ENCODE data around the gene ARHGAP25. TPM values are rescaled to one million over a fixed set of nuclear protein-coding genes. Genes with fewer than 3 reads are reported as not detected.

The ARHGAP25 gene
- total RNA-seq, 2 experiments from 2014 or later, result 18.6 to 43.8 TPM

GRCh38 chr2:68862889-68863288 is 128.3 kb downstream of the ARHGAP25 start:
- Histone ChIP-seq H3K36me3 (ENCODE audit: insufficient read depth, low read length) (no peaks in the 10 kb centered on the region), H3K79me2 (ENCODE audit: insufficient read depth, low read depth, low read length) (no peaks in the 10 kb centered on the region), H3K4me1 (ENCODE audit: insufficient read depth, low read length, poor library complexity, severe bottlenecking) (peaks cover 14% of the 10 kb centered on the region), H2AFZ (ENCODE audit: low read length) (no peak overlapping the region), H3K27ac (ENCODE audit: low read depth, low read length, poor library complexity, severe bottlenecking) (no peak overlapping the region), H3K9me3 (ENCODE audit: low read length) (no peaks in the 10 kb centered on the region), H4K20me1 (ENCODE audit: insufficient read depth, low read length) (no peaks in the 10 kb centered on the region), H3K4me2 (ENCODE audit: low read length) (no peak overlapping the region), H3K9me2 (ENCODE audit: insufficient read depth, low read length) (no peaks in the 10 kb centered on the region), H3K4me3 (ENCODE audit: low read depth, low read length, poor library complexity, severe bottlenecking) (no peak overlapping the region)
- ChIA-PET POLR2A (interaction anchor here (0.9 to 1.4 kb wide), 3 partner anchors 20 to 38 kb away, joined by 3 read pairs; no protein-coding TSS in a partner anchor), CTCF (ENCODE audit: unreplicated experiment) (no interaction called here)
- TF ChIP-seq CTCF (conservative IDR thresholded peaks at IDR 0.05; ENCODE audit: low read length) (no peak), EZH2phosphoT487 (IDR thresholded peaks at IDR 0.05; ENCODE audit: borderline replicate concordance, low read depth, low read length) (no peak)
- no peak for DNase-seq (ENCODE audit: low spot score)
- intact Hi-C loops (cut with micrococcal nuclease; ENCODE audit: unreplicated experiment), result no loop called here
- BruUV-seq (replicated peaks), result no TSS peak

GRCh38 chr2:68863996-68864395 is 129.4 kb downstream of the ARHGAP25 start:
- Histone ChIP-seq H3K27ac (ENCODE audit: low read depth, low read length, poor library complexity, severe bottlenecking) (no peak overlapping the region), H3K4me3 (ENCODE audit: low read depth, low read length, poor library complexity, severe bottlenecking) (no peak overlapping the region), H4K20me1 (ENCODE audit: insufficient read depth, low read length) (no peaks in the 10 kb centered on the region), H2AFZ (ENCODE audit: low read length) (no peak overlapping the region), H3K9me3 (ENCODE audit: low read length) (no peaks in the 10 kb centered on the region), H3K4me2 (ENCODE audit: low read length) (no peak overlapping the region), H3K9me2 (ENCODE audit: insufficient read depth, low read length) (no peaks in the 10 kb centered on the region), H3K4me1 (ENCODE audit: insufficient read depth, low read length, poor library complexity, severe bottlenecking) (peaks cover 2% of the 10 kb centered on the region), H3K36me3 (ENCODE audit: insufficient read depth, low read length) (no peaks in the 10 kb centered on the region), H3K79me2 (ENCODE audit: insufficient read depth, low read depth, low read length) (no peaks in the 10 kb centered on the region)
- POLR2A ChIA-PET, result no interaction called here
- BruUV-seq (replicated peaks), result no TSS peak
- DNase-seq (ENCODE audit: low spot score), result no peak
- intact Hi-C loops (cut with micrococcal nuclease; ENCODE audit: unreplicated experiment), result no loop called here
- CTCF ChIA-PET (ENCODE audit: unreplicated experiment), result no interaction called here
- TF ChIP-seq EZH2phosphoT487 (IDR thresholded peaks at IDR 0.05; ENCODE audit: borderline replicate concordance, low read depth, low read length), result no peak
- no peak for TF ChIP-seq CTCF (conservative IDR thresholded peaks at IDR 0.05; ENCODE audit: low read length)

GRCh38 chr2:68865108-68865507 is 130.5 kb downstream of the ARHGAP25 start:
- ChIA-PET POLR2A (no interaction called here), CTCF (ENCODE audit: unreplicated experiment) (no interaction called here)
- Histone ChIP-seq H3K9me3 (ENCODE audit: low read length) (no peaks in the 10 kb centered on the region), H3K4me2 (ENCODE audit: low read length) (no peak overlapping the region), H3K9me2 (ENCODE audit: insufficient read depth, low read length) (no peaks in the 10 kb centered on the region), H3K4me1 (ENCODE audit: insufficient read depth, low read length, poor library complexity, severe bottlenecking) (no peaks in the 10 kb centered on the region), H2AFZ (ENCODE audit: low read length) (no peak overlapping the region), H3K27ac (ENCODE audit: low read depth, low read length, poor library complexity, severe bottlenecking) (no peak overlapping the region), H4K20me1 (ENCODE audit: insufficient read depth, low read length) (no peaks in the 10 kb centered on the region), H3K36me3 (ENCODE audit: insufficient read depth, low read length) (no peaks in the 10 kb centered on the region), H3K79me2 (ENCODE audit: insufficient read depth, low read depth, low read length) (no peaks in the 10 kb centered on the region), H3K4me3 (ENCODE audit: low read depth, low read length, poor library complexity, severe bottlenecking) (no peak overlapping the region)
- intact Hi-C loops (cut with micrococcal nuclease; ENCODE audit: unreplicated experiment), result no loop called here
- DNase-seq (ENCODE audit: low spot score), result no peak
- no TSS peak for BruUV-seq (replicated peaks)
- no peak for TF ChIP-seq CTCF (conservative IDR thresholded peaks at IDR 0.05; ENCODE audit: low read length)
- no peak for TF ChIP-seq EZH2phosphoT487 (IDR thresholded peaks at IDR 0.05; ENCODE audit: borderline replicate concordance, low read depth, low read length)
